Measurements from ENCODE around the gene RNPEP. TPM values are rescaled to one million over a fixed set of nuclear protein-coding genes. Genes with fewer than 3 reads are reported as not detected.
A peak's percentile ranks its signal among the peaks of the same experiment; 100 is the strongest.

Gene RNPEP
- total RNA-seq, 2 experiments from 2014 or later: 48.3 to 50.1 TPM

DNA sequence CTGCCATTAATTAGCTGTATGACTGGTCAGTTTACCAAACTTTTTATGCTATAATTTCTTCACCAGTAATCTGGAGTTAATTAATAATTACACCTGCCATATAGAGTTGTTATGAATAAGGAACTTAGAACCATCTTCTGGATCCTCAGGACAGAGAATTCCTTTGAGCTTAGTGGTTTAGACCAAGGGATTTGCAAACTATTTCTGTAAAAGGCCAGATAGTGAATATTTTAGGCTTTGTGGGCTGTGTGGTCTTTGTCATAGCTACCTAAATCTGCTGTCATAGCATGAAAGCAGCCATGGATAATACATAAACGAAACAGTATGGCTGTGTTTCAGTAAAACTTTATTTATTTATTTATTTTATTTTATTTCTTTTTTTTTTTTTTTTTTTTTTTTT, 18.2 kb upstream of the RNPEP start:
- ChIA-PET POLR2A (interaction anchor here (3.4 kb wide), 1 partner anchor 8 kb away, joined by 10 read pairs; the partner anchor contains the start of gene TIMM17A), CTCF (interaction anchor here (1.2 to 4.9 kb wide), 4 partner anchors 8 to 191 kb away, joined by 3 to 25 read pairs (median 8); no protein-coding TSS in a partner anchor)
- H3K9me3 Mint-ChIP-seq: no peaks in the 10 kb centered on the region
- no peak overlapping the region for H3K4me3 Mint-ChIP-seq
- peaks cover 40% of the 10 kb centered on the region for H3K36me3 Mint-ChIP-seq
- H3K27me3 Mint-ChIP-seq: no peaks in the 10 kb centered on the region
- H3K27ac Mint-ChIP-seq: no peak overlapping the region
- H3K4me1 Mint-ChIP-seq (ENCODE audit: low read depth): peaks cover 2% of the 10 kb centered on the region
- no peak for DNase-seq
- intact Hi-C loops (cut with micrococcal nuclease): no loop called here

DNA sequence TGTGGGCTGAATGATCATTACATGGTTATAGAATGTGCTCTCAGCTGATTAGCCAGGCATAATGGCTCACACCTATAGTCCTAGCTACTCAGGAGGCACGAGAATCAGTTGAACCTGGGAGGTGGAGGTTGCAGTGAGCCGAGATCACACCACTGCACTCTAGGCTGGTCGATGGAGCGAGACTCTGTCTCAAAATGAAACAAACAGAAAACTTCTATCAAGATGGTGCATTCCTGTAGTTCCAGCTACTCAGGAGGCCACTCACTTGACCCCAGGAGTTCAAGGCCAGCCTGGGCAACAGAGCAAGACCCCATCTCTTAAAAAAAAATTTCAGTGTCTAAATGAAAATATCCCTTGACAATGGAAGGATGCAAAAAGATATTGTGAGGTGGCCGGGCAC, 16.3 kb upstream of the RNPEP start:
- Mint-ChIP-seq H3K27me3 (no peaks in the 10 kb centered on the region), H3K27ac (no peak overlapping the region), H3K36me3 (peaks cover 46% of the 10 kb centered on the region), H3K4me1 (ENCODE audit: low read depth) (peaks cover 2% of the 10 kb centered on the region), H3K9me3 (no peaks in the 10 kb centered on the region), H3K4me3 (no peak overlapping the region)
- CTCF ChIA-PET: interaction anchor here (1.3 to 4.9 kb wide), 2 partner anchors 33 to 71 kb away, joined by 3 to 25 read pairs; no protein-coding TSS in a partner anchor
- DNase-seq: no peak
- POLR2A ChIA-PET: interaction anchor here (3.4 kb wide), 1 partner anchor 10 kb away, joined by 10 read pairs; the partner anchor contains the start of gene TIMM17A
- intact Hi-C loops (cut with micrococcal nuclease): no loop called here

DNA sequence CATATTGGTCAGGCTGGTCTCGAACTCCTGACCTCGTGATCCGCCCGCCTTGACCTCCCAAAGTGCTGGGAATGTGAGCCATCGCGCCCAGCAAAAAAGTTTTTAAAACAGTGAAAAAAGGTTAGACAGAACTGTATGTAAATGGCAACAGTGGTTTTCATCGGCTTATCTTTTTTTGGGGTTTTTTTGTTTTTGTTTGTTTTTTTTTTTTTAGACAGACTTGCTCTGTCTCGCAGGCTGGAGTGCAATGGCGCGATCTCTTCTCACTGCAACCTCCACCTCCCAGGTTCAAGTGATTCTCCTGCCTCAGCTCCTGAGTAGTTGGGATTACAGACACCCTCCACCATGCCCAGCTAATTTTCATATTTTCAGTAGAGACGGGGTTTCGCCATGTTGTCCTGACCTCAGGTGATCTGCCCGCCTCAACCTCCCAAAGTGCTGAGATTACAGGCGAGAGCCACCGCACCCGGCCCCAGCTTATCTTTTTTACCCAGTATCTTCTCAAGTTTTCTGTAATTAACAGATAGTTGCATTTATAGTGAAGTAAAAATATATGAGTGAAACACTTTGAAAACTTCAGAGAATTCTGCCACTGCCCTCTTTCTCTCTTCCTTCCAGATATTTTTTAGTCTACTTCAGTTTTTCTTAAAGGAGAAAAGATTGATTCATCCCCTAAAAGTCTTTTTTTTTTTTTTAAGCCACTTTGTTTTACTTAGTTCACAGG, 14.1 kb upstream of the RNPEP start:
- Mint-ChIP-seq H3K4me3 (no peak overlapping the region), H3K27ac (no peak overlapping the region), H3K36me3 (peaks cover 36% of the 10 kb centered on the region), H3K4me1 (ENCODE audit: low read depth) (no peaks in the 10 kb centered on the region), H3K9me3 (no peaks in the 10 kb centered on the region), H3K27me3 (no peaks in the 10 kb centered on the region)
- intact Hi-C loops (cut with micrococcal nuclease): no loop called here
- POLR2A ChIA-PET: no interaction called here
- CTCF ChIA-PET: interaction anchor here (0.7 to 1.4 kb wide), 5 partner anchors 13 to 91 kb away, joined by 3 to 4 read pairs (median 3); partner anchors contain the start of genes RNPEP and TIMM17A
- DNase-seq: no peak

DNA sequence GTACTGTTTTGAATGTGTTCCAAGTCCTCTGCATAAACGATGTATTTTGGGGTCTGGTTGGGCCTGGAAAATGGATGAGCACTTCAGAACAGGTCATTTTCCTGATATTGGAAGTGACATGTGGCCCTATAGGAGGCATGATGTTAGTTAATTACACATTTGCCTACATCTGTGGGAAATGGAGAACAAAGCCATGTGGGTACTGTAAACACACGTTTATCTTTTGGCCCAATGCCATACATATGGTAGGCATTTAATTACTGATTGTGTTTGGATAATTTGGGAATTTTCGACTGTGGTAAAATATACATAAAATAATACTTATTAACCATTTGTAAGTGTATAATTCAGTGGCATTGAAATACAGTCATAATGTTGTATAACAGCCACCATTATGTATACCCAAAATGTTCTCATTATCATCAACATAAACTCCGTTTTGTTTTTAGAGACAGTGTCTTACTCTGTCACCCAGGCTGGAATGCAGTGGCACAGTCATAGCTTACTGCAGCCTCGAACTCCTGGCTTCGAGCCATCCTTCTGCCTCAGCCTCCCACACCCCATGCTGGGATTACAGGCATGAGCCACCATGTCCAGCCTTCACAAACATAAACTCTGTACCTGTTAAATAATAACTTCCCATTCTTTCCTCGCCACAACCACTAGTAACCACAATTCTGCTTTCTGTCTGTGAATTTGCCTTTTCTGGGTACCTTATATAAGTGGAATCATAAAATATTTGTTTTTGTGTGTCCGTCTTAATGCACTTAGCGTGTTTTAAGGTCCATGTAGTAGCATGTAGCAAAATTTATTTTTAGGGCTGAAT, 11.9 kb upstream of the RNPEP start:
- intact Hi-C loops (cut with micrococcal nuclease): no loop called here
- ChIA-PET POLR2A (no interaction called here), CTCF (interaction anchor here (1.3 to 5.0 kb wide), 3 partner anchors 8 to 75 kb away, joined by 5 to 118 read pairs (median 13); no protein-coding TSS in a partner anchor)

DNA sequence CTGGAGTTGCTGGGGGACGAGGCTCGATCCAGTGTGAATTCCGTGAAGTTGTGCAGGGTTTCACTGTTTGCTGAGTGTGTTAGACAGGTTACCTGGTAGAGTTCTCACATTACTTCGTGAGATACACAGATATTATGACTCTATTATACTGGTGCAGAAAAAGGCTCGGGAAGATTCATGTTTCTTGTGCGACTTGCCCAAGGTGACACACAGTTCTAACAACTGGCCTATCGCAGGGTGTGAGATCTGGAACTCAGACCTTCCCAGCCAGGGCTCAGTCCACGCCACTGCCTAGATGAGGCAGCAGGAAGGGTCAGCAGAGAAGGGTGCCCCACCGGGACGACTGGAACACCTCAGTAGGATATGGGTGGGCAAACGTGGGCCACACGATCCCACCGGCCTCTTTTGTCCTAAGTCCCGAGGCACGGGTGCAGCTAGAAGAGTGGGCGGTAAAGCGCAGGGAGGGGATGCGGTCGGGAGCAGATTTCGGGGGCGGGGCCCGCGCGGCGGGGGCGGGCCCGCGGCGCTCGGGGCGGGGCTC, 296 bp upstream of the RNPEP start:
- Mint-ChIP-seq H3K9me3 (no peaks in the 10 kb centered on the region), H3K36me3 (peaks cover 3% of the 10 kb centered on the region), H3K4me1 (ENCODE audit: low read depth) (peaks cover 23% of the 10 kb centered on the region), H3K4me3 (peak overlapping the region; percentile 90), H3K27me3 (no peaks in the 10 kb centered on the region), H3K27ac (peak overlapping the region; percentile 3)
- intact Hi-C loops (cut with micrococcal nuclease): loop anchor here (5.0 kb wide), 1 partner anchor 155 kb away; the partner anchor contains the start of gene IPO9
- CTCF ChIA-PET: interaction anchor here (1.2 to 5.4 kb wide), 5 partner anchors 11 to 154 kb away, joined by 3 to 38 read pairs (median 9); no protein-coding TSS in a partner anchor
- DNase-seq: peak; percentile 79
- POLR2A ChIA-PET: interaction anchor here (1.2 to 1.6 kb wide), 2 partner anchors 27 to 178 kb away, joined by 3 to 8 read pairs; partner anchors contain the start of genes PTPN7 and TIMM17A

More for the DNA sequence above, 11.9 kb upstream of the RNPEP start:
- DNase-seq: no peak
- Mint-ChIP-seq H3K27ac (no peak overlapping the region), H3K9me3 (no peaks in the 10 kb centered on the region), H3K27me3 (no peaks in the 10 kb centered on the region), H3K36me3 (peaks cover 29% of the 10 kb centered on the region), H3K4me1 (ENCODE audit: low read depth) (no peaks in the 10 kb centered on the region), H3K4me3 (no peak overlapping the region)

DNA sequence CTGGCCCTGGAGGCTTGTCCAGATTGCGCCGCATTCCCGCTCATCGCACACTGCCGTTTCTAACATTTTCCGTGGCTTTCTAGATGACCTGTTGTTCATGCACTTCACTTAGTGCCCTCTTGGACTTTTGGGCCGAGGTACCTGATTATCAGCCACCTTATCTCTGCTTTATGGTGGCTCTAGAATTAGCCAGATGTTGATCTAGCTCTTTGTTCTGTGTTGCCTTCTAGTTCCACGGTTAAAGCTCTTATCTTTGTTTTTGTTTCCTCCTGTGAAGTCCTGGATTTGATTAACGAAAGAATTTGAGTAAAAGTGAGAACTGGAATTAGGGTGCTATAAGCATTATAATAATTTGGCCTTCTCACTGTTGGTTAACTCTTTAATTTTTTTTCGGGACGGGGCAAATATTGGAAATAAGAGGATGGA, 945 bp downstream of the RNPEP start:
- DNase-seq: no peak
- Mint-ChIP-seq H3K27ac (peak overlapping the region; percentile 73), H3K27me3 (no peaks in the 10 kb centered on the region), H3K4me3 (peak overlapping the region; percentile 93), H3K36me3 (peaks cover 3% of the 10 kb centered on the region), H3K9me3 (no peaks in the 10 kb centered on the region), H3K4me1 (ENCODE audit: low read depth) (peaks cover 23% of the 10 kb centered on the region)
- intact Hi-C loops (cut with micrococcal nuclease): loop anchor here (1.0 to 5.0 kb wide), 2 partner anchors 28 to 156 kb away; partner anchors contain the start of genes IPO9 and TIMM17A
- POLR2A ChIA-PET: interaction anchor here (1.2 to 1.6 kb wide), 2 partner anchors 28 to 148 kb away, joined by 4 to 8 read pairs; partner anchors contain the start of gene TIMM17A
- CTCF ChIA-PET: interaction anchor here (4.9 to 5.4 kb wide), 2 partner anchors 17 to 88 kb away, joined by 20 to 38 read pairs; no protein-coding TSS in a partner anchor

DNA sequence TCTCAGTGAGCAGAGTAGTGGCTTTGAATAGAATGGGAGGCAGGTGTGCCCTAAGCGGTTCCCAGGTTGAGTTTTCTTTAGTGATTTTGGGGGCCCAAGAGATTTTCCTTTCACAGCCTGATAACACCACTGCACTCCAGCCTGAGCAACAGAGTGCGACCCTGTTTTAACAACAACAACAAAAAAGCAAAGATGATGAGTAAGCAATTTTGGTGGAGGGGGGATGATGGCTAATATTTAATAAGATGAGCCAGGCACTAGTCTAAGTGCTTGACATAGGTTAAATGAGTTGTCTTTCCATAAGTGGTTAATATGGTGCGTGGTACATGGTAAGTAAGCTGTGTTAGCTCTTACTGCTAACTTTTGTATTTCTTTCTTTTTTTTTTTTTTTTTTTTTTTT, 2.0 kb downstream of the RNPEP start:
- H3K4me3 Mint-ChIP-seq: no peak overlapping the region
- H3K27me3 Mint-ChIP-seq: no peaks in the 10 kb centered on the region
- peaks cover 6% of the 10 kb centered on the region for H3K36me3 Mint-ChIP-seq
- intact Hi-C loops (cut with micrococcal nuclease): loop anchor here (5.0 kb wide), 1 partner anchor 157 kb away; the partner anchor contains the start of gene IPO9
- peaks cover 23% of the 10 kb centered on the region for H3K4me1 Mint-ChIP-seq (ENCODE audit: low read depth)
- H3K27ac Mint-ChIP-seq: no peak overlapping the region
- DNase-seq: no peak
- CTCF ChIA-PET: interaction anchor here (0.6 to 5.4 kb wide), 5 partner anchors 11 to 108 kb away, joined by 3 to 20 read pairs (median 4); no protein-coding TSS in a partner anchor
- POLR2A ChIA-PET: no interaction called here
- H3K9me3 Mint-ChIP-seq: no peaks in the 10 kb centered on the region

DNA sequence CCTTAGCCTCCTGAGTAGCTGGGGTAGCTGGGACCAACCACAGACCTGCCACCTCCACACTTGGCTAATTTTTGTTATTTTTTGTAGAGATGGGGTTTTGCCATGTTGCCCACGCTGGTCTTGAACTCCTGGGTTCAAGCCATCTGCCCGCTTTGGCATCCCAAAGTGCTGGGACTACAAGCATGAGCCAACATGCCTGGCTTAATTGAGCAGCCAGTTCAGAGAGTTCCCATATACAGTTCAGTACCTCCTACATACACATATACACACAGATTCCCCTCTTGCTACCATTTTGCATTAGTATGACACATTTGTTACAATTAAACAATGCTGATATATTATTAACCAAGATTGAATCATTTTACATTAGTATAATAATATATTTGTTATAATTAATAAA, 2.9 kb downstream of the RNPEP start:
- intact Hi-C loops (cut with micrococcal nuclease): no loop called here
- Mint-ChIP-seq H3K4me1 (ENCODE audit: low read depth) (peaks cover 23% of the 10 kb centered on the region), H3K36me3 (peaks cover 7% of the 10 kb centered on the region), H3K27ac (no peak overlapping the region), H3K9me3 (no peaks in the 10 kb centered on the region), H3K27me3 (no peaks in the 10 kb centered on the region), H3K4me3 (no peak overlapping the region)
- DNase-seq: no peak
- CTCF ChIA-PET: interaction anchor here (0.7 to 5.4 kb wide), 6 partner anchors 12 to 136 kb away, joined by 3 to 20 read pairs (median 4); no protein-coding TSS in a partner anchor
- POLR2A ChIA-PET: no interaction called here

DNA sequence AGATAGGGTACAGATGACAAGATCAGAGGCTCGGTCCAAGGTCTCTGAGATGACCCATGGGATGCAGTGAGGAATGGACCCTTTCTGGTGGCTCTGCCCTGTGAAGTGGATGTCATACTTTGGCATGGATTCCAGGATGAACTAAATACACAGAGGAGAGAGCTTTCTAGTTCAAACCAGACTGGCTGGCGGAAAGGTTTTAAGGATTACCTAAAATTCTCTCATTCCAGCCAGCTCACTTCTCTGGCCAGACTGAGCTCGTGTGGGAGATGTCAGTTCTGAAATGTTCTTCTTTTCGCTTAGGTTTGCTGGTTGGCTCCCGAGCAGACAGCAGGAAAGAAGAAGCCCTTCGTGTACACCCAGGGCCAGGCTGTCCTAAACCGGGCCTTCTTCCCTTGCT, 6.2 kb downstream of the RNPEP start:
- no peak for DNase-seq
- CTCF ChIA-PET: no interaction called here
- Mint-ChIP-seq H3K4me3 (no peak overlapping the region), H3K27me3 (no peaks in the 10 kb centered on the region), H3K9me3 (no peaks in the 10 kb centered on the region), H3K36me3 (peaks cover 12% of the 10 kb centered on the region), H3K27ac (no peak overlapping the region), H3K4me1 (ENCODE audit: low read depth) (peaks cover 11% of the 10 kb centered on the region)
- intact Hi-C loops (cut with micrococcal nuclease): no loop called here
- POLR2A ChIA-PET: no interaction called here

DNA sequence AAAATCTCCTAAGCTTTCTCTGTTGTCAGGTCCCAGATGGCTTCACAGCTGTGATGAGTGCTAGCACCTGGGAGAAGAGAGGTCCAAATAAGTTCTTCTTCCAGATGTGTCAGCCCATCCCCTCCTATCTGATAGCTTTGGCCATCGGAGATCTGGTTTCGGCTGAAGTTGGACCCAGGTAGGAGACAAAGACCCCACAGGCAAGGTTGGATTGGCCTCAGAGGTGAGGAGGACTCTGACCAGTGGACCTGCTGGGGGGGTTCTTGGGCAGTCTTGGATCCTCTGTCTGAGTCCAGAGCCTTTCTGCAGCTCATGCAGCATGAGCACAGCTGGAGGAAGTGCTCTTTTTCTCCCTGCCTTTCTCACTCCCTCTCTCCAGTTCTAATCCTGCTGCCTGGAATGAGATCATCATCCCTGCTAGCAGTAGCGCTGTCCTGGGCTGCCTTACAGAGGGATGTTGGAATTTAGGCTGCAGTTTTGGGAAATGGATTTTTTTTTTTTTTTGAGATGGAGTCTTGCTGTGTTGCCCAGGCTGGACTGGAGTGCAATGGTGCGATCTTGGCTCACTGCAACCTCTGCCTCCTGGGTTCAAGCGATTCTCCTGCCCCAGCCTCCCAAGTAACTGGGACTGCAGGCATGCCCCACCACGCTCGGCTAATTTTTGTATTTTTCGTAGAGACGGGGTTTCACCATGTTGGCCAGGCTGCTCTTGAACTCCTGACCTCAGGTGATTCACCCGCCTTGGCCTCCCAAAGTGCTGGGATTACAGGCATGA, 7.1 kb downstream of the RNPEP start:
- no peak for DNase-seq
- Mint-ChIP-seq H3K4me1 (ENCODE audit: low read depth) (peaks cover 4% of the 10 kb centered on the region), H3K27me3 (no peaks in the 10 kb centered on the region), H3K4me3 (no peak overlapping the region), H3K27ac (no peak overlapping the region), H3K36me3 (peaks cover 18% of the 10 kb centered on the region), H3K9me3 (no peaks in the 10 kb centered on the region)
- ChIA-PET CTCF (interaction anchor here (1.0 kb wide), 1 partner anchor 11 kb away, joined by 3 read pairs; no protein-coding TSS in a partner anchor), POLR2A (no interaction called here)
- intact Hi-C loops (cut with micrococcal nuclease): no loop called here

DNA sequence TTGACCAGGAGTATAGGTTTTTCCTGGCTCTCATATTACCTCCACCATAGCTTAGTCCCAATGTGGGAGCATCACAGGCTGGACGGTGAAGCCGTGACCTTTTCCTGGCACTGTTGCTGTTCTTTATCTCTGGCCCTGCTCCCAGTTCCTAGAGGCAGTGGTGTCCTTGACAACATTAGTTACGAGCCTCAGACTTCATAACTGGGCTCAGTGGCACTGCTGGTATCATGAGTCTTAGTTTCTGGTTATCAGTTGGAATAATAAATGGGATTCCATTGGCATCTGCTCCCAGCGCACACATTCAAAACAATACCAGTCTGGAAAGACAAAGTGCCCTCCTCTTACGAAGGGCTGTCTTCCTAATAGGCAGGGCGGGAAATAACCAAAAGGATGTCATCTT, 8.0 kb downstream of the RNPEP start:
- CTCF ChIA-PET: interaction anchor here (1.0 kb wide), 1 partner anchor 10 kb away, joined by 3 read pairs; no protein-coding TSS in a partner anchor
- Mint-ChIP-seq H3K9me3 (no peaks in the 10 kb centered on the region), H3K27ac (no peak overlapping the region), H3K36me3 (peaks cover 18% of the 10 kb centered on the region), H3K27me3 (no peaks in the 10 kb centered on the region), H3K4me1 (ENCODE audit: low read depth) (peaks cover under 1% of the 10 kb centered on the region), H3K4me3 (no peak overlapping the region)
- DNase-seq: no peak
- intact Hi-C loops (cut with micrococcal nuclease): no loop called here
- POLR2A ChIA-PET: no interaction called here
